GM23248 (cell line): ENCODE data around the gene TCF12. TPM values are rescaled to one million over a fixed set of nuclear protein-coding genes. Genes with fewer than 3 reads are reported as not detected.

Experiments
- DNase-seq: peaks from one replicate; pipeline ENCODE4 v3.0.0-alpha.2; 2015
- H2AFZ ChIP-seq: fragments of 200-600 bp; sonication (generic); 2 replicates; pipeline ENCODE4 v1.6.1; 2016; ENCODE audit warnings: antibody characterized with exemption
- H3F3A ChIP-seq: fragments of 200-600 bp; sonication (generic); 2 replicates; pipeline ENCODE4 v1.6.1; 2016; ENCODE audit warnings: mild to moderate bottlenecking, antibody characterized with exemption, mixed run types; ENCODE audit not compliant: insufficient read depth
- H3K27ac ChIP-seq: fragments of 200-600 bp; sonication (generic); 2 replicates; pipeline ENCODE4 v1.5.1; 2016; ENCODE audit warnings: mild to moderate bottlenecking
- H3K27me3 ChIP-seq: fragments of 200-600 bp; sonication (generic); replicated peaks from 2 replicates; pipeline ENCODE4 v1.6.1; 2016; ENCODE audit warnings: mild to moderate bottlenecking; ENCODE audit not compliant: insufficient read depth
- H3K36me3 ChIP-seq: fragments of 200-600 bp; sonication (generic); 2 replicates; pipeline ENCODE4 v1.6.1; 2016; ENCODE audit warnings: low read depth, mild to moderate bottlenecking
- H3K4me1 ChIP-seq: fragments of 200-600 bp; sonication (generic); 2 replicates; pipeline ENCODE4 v1.6.1; 2016; ENCODE audit warnings: mild to moderate bottlenecking; ENCODE audit not compliant: insufficient read depth
- H3K4me2 ChIP-seq: fragments of 200-600 bp; sonication (generic); one replicate; pipeline ENCODE4 v1.6.1; 2016; ENCODE audit warnings: mild to moderate bottlenecking; ENCODE audit not compliant: unreplicated experiment
- H3K4me3 ChIP-seq: fragments of 200-600 bp; sonication (generic); 2 replicates; pipeline ENCODE4 v1.5.1; 2016; ENCODE audit warnings: mild to moderate bottlenecking
- H3K79me2 ChIP-seq: fragments of 200-600 bp; sonication (generic); 2 replicates; pipeline ENCODE4 v1.6.1; 2016; ENCODE audit warnings: mild to moderate bottlenecking; ENCODE audit not compliant: insufficient read depth
- H3K9ac ChIP-seq: fragments of 200-600 bp; sonication (generic); 2 replicates; pipeline ENCODE4 v1.6.1; 2016; ENCODE audit warnings: mild to moderate bottlenecking
- H3K9me2 ChIP-seq: fragments of 200-600 bp; sonication (generic); 2 replicates; pipeline ENCODE4 v1.6.1; 2016; ENCODE audit warnings: mixed run types, mild to moderate bottlenecking, moderate library complexity; ENCODE audit not compliant: insufficient read depth
- H3K9me3 ChIP-seq: fragments of 200-600 bp; sonication (generic); one replicate; pipeline ENCODE4 v1.6.1; 2017; ENCODE audit warnings: low read depth
- H4K20me1 ChIP-seq: fragments of 200-600 bp; sonication (generic); 2 replicates; pipeline ENCODE4 v1.6.0; 2016; ENCODE audit not compliant: insufficient read depth
- EZH2 ChIP-seq: fragments of 200-600 bp; sonication (generic); IDR thresholded peaks from 2 replicates; pipeline ENCODE4 v1.6.1; 2018; ENCODE audit warnings: antibody characterized with exemption, mild to moderate bottlenecking; ENCODE audit not compliant: insufficient read depth, poor library complexity, severe bottlenecking
- EZH2phosphoT487 ChIP-seq: fragments of 200-600 bp; sonication (generic); IDR thresholded peaks from 2 replicates; pipeline ENCODE4 v1.6.1; 2018; ENCODE audit warnings: antibody characterized with exemption, moderate library complexity, mild to moderate bottlenecking, low read depth; ENCODE audit not compliant: insufficient read depth
- WGBS, 2 experiments: methylation state at CpG; one replicate each; pipeline ENCODE4 v1.1.6; 2015 to 2017; ENCODE audit warnings: low lambda C conversion rate in 2 of 2, low coverage in 1 of 2; ENCODE audit errors: missing lambda C conversion rate in 2 of 2; 5-methylcytosine and 5-hydroxymethylcytosine counted together
- in situ Hi-C: fragments of 300-500 bp; cut with MboI; formaldehyde crosslinking; loops from 2 replicates; pipeline ENCODE4 v1.15.0; 2020
- polyA plus RNA-seq: library from polyadenylated mRNA; unstranded; fragments of >200 nt; fragmentation: Nextera tagmentation; extraction: Ambion mirVana; gene quantifications from 2 replicates; pipeline ENCODE4 v1.2.1, GENCODE V29; 2016
- total RNA-seq: library from RNA; depleted of rRNA; stranded (reverse); fragments of >200 nt; shearing (Covaris generic); gene quantifications from 2 replicates; pipeline ENCODE4 v1.2.3, GENCODE V29; 2014

TCF12 gene
- total and polyA plus RNA-seq, 2 experiments from 2014 or later = 53.6 to 58.6 TPM

DNA sequence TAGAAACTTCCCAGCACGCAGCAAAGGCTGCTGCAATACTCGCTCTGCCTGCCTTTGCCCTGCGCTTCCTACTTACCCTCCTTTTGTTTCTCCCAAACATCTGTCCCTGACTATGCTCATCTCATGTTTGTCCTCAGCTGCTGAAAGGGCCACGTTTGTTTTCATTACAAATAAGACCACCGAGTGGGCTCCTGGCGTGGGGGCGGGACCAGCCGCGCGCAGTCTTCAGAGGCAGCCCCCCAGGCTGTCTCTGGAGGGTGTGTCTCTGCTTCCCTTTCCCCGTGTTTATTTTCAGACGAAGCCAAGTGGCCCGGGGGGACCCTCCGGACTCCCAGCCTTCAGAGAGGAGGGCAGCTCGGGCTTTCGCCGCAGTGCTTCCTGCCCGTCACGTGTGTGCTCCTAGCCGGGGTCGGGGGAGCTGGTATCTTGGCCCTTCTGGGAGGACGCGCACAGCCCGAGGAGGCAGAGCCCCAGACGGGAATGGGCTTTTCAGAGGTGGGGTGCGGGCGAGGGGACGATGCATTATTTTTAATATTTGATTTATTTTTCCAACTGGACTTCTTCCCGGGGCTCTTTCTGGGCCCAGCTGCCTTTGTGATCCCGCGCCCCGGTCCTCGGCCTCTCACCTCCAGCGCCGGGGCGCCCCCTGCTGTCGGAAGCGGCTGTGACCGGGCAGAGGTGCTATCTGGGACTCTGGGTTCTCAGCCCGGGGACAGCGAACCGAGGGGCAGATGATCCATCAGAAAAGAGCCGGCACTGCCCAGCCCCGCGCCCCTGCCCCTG lies 387.9 kb downstream of the TCF12 start:
- H3K9me3 ChIP-seq = no peaks in the 10 kb centered on the region
- peak overlapping the region; percentile 72 for H3K9ac ChIP-seq
- peak; percentile 86 for DNase-seq
- peak overlapping the region; percentile 99 for H3K4me2 ChIP-seq
- 4 to 5% methylated on average over 44 to 45 of the region's 45 CpGs for WGBS, 2 experiments
- no peak overlapping the region for H3K27ac ChIP-seq
- TF ChIP-seq EZH2 (no peak), EZH2phosphoT487 (no peak)
- no peaks in the 10 kb centered on the region for H3K36me3 ChIP-seq
- in situ Hi-C loops = loop anchor here (10.0 kb wide), 2 partner anchors 162 to 812 kb away; no protein-coding TSS in a partner anchor
- no peaks in the 10 kb centered on the region for H3F3A ChIP-seq
- peak overlapping the region; percentile 95 for H2AFZ ChIP-seq
- H3K9me2 ChIP-seq = no peaks in the 10 kb centered on the region
- H3K27me3 ChIP-seq = no peaks in the 10 kb centered on the region
- H3K4me1 ChIP-seq = no peaks in the 10 kb centered on the region
- no peaks in the 10 kb centered on the region for H4K20me1 ChIP-seq
- H3K4me3 ChIP-seq = peak overlapping the region; percentile 79
- no peaks in the 10 kb centered on the region for H3K79me2 ChIP-seq

DNA sequence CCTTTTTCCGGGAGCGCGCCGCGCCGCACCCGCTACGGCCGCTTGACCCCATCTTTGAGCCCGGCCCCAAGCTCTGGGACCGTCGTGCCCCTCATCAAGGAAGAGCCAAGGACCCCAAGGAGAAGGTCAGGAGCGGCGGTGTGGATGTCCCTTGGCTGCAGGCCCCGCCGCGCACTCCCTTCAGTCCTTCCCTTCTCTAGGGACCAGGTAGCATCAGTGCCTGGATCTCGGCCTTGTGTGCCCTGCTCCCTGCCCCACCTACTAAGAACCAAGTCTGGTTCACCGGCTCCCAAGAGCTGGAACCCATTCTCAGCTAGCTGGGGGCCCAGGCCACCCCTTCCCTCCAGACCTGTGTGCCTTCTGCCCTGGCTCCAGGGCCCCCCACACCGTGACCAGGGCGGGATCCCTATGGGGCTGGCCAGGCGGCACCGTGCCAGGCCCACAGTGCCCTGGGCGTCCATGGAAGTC lies 388.5 kb downstream of the TCF12 start:
- H3K4me2 ChIP-seq = peak overlapping the region; percentile 99
- no peaks in the 10 kb centered on the region for H3K79me2 ChIP-seq
- WGBS, 2 experiments = 22 to 23% methylated on average over 22 to 24 of the region's 24 CpGs
- H3K9ac ChIP-seq = peak overlapping the region; percentile 72
- in situ Hi-C loops = loop anchor here (10.0 kb wide), 2 partner anchors 162 to 812 kb away; no protein-coding TSS in a partner anchor
- no peaks in the 10 kb centered on the region for H3K9me3 ChIP-seq
- no peak overlapping the region for H3K27ac ChIP-seq
- H3K4me1 ChIP-seq = no peaks in the 10 kb centered on the region
- peak overlapping the region; percentile 95 for H2AFZ ChIP-seq
- no peaks in the 10 kb centered on the region for H3K36me3 ChIP-seq
- H3K9me2 ChIP-seq = no peaks in the 10 kb centered on the region
- no peaks in the 10 kb centered on the region for H4K20me1 ChIP-seq
- peak overlapping the region; percentile 79 for H3K4me3 ChIP-seq
- TF ChIP-seq EZH2phosphoT487 (no peak), EZH2 (no peak)
- no peak for DNase-seq
- H3F3A ChIP-seq = no peaks in the 10 kb centered on the region
- no peaks in the 10 kb centered on the region for H3K27me3 ChIP-seq

DNA sequence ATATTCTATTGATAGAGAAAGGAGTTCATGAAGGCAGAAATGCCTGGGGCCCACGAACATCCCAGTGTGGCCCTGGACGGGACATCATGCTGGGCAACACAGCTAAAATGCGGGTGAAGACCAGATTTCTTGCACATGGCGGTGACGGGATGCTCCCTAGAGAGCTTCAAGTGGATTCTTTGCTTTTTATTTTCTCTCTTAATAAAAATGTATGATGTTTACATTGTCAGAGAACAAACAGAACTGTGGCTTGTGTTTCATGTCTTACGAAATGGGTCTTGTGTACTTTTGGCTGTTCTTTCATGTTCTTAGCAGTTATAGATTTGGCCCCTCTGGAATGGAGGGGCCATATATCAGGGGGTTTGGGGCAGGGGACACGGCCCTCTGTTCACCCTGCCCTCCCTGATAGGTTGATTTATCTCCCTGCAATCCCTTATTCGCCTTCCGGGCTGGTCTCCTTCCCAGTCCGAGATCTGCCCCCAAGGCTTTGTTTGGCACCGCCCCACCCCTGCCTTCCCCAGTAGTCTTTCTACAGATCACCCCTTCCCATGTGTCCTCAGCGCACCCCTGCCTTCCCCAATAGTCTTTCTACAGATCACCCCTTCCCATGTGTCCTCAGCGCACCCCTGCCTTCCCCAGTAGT lies 389.2 kb downstream of the TCF12 start:
- Histone ChIP-seq H3K9me2 (no peaks in the 10 kb centered on the region), H3K79me2 (no peaks in the 10 kb centered on the region), H3K9me3 (no peaks in the 10 kb centered on the region), H3K27me3 (no peaks in the 10 kb centered on the region), H3F3A (no peaks in the 10 kb centered on the region), H3K36me3 (no peaks in the 10 kb centered on the region), H3K4me1 (no peaks in the 10 kb centered on the region), H2AFZ (no peak overlapping the region), H3K27ac (no peak overlapping the region), H3K4me2 (no peak overlapping the region), H4K20me1 (no peaks in the 10 kb centered on the region), H3K9ac (no peak overlapping the region), H3K4me3 (no peak overlapping the region)
- no peak for DNase-seq
- WGBS, 2 experiments = 84 to 87% methylated on average over 11 to 13 of the region's 13 CpGs
- TF ChIP-seq EZH2 = no peak
- no peak for TF ChIP-seq EZH2phosphoT487
- in situ Hi-C loops = loop anchor here (10.0 kb wide), 2 partner anchors 163 to 813 kb away; no protein-coding TSS in a partner anchor

DNA sequence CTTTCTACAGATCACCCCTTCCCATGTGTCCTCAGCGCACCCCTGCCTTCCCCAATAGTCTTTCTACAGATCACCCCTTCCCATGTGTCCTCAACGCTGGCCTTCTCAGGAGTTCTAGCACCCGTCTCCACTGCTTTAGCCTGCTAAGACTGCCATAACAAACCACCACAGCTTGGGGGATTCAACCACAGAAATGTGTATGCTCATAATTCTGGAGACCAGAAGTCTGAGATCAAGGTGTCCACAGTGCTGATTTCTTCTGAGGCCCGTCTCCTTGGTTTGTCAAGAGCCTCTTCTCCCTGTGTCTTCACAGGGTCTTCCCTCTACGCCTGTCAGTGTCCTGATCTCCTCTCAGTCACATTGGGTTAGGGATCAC lies 389.7 kb downstream of the TCF12 start:
- in situ Hi-C loops = loop anchor here (10.0 kb wide), 2 partner anchors 163 to 813 kb away; no protein-coding TSS in a partner anchor
- TF ChIP-seq EZH2phosphoT487 (no peak), EZH2 (no peak)
- Histone ChIP-seq H3K9me2 (no peaks in the 10 kb centered on the region), H3K36me3 (no peaks in the 10 kb centered on the region), H3F3A (no peaks in the 10 kb centered on the region), H2AFZ (no peak overlapping the region), H3K4me2 (no peak overlapping the region), H3K27ac (no peak overlapping the region), H3K9ac (no peak overlapping the region), H3K79me2 (no peaks in the 10 kb centered on the region), H3K9me3 (no peaks in the 10 kb centered on the region), H3K4me3 (no peak overlapping the region), H4K20me1 (no peaks in the 10 kb centered on the region), H3K27me3 (no peaks in the 10 kb centered on the region), H3K4me1 (no peaks in the 10 kb centered on the region)
- DNase-seq = no peak
- 97 to 100% methylated on average over 4 to 5 of the region's 5 CpGs for WGBS, 2 experiments
